ENCODE results near the gene GRIK3. TPM values are rescaled to one million over a fixed set of nuclear protein-coding genes. Genes with fewer than 3 reads are reported as not detected.

Gene GRIK3
- total and polyA plus RNA-seq, 4 donors: 0.03 to 0.08 (median 0.05) TPM; not detected in 1

DNA sequence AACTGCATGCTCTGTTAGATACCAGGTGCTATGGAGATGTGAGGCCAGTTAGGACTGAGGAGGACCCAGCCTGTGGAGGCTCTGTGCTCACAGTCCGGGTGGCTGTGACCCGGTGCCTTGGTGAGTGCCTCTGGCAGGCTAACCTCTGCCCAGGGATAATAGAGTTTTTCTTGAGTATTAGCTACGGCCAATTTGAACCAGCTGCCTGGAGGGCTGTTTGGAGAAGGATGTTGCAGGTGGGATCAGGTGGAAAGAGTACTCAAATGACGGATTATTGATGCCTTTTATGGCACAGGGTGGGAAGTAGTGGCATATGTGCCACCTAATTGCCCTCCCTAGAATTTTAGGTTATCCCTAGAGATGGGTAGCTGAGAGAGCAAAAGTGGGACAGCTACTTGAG, 182.7 kb downstream of the GRIK3 start (continued):
- no peak for TF ChIP-seq GABPA (IDR thresholded peaks at IDR 0.05 in 1 of 2, conservative IDR thresholded peaks at IDR 0.05 in 1 of 2)
- no peak for TF ChIP-seq YY1 (IDR thresholded peaks at IDR 0.05)
- TF ChIP-seq NR2F2 (IDR thresholded peaks at IDR 0.05): no peak
- no peak for TF ChIP-seq RXRA (IDR thresholded peaks at IDR 0.05)
- TF ChIP-seq EGR1 (IDR thresholded peaks at IDR 0.05; ENCODE audit: low read depth in 2 of 2): no peak

DNA sequence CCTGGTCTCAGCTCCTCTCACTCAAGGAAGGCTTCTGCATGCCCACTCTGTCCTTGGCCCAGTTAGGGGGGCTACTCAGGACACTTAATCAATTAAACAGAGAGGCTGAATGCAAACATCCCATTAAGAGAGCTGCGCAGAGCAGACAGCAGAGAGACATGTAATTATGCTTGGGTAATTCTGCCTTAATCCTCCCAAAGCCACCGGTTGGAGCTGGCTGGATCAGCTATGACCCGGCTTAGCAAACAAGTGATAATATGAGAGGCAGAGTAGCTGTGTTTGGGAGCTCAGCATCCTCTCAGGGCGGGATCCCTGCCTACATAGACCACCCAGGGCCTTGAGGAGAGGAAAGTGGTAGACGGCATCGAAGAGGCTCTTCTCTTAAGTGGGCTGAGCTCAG, 183.2 kb downstream of the GRIK3 start:
- no peak overlapping the region for H3K4me3 ChIP-seq (ENCODE audit: low read depth in 1 of 3, low read length in 3 of 3)
- no peak overlapping the region for H3K9ac ChIP-seq (ENCODE audit: low read depth in 1 of 2, low read length in 2 of 2)
- no peaks in the 10 kb centered on the region for H3K9me3 ChIP-seq (ENCODE audit: control insufficient read depth in 4 of 4, low read length in 3 of 4)
- H3K4me1 ChIP-seq (ENCODE audit: control insufficient read depth in 4 of 4, insufficient read depth in 4 of 4, low read length in 3 of 4): no peaks in the 10 kb centered on the region
- H3K27ac ChIP-seq (ENCODE audit: low read depth in 1 of 2, low read length in 2 of 2): no peak overlapping the region
- no peaks in the 10 kb centered on the region for H3K36me3 ChIP-seq (ENCODE audit: control insufficient read depth in 4 of 4, insufficient read depth in 3 of 4, low read depth in 1 of 4, low read length in 3 of 4)
- peaks cover 0 to 25% (median 2%) of the 10 kb centered on the region in 4 donors for H3K27me3 ChIP-seq (ENCODE audit: control insufficient read depth in 4 of 4, insufficient read depth in 4 of 4, low read length in 3 of 4)
- TF ChIP-seq, protein P1, sequence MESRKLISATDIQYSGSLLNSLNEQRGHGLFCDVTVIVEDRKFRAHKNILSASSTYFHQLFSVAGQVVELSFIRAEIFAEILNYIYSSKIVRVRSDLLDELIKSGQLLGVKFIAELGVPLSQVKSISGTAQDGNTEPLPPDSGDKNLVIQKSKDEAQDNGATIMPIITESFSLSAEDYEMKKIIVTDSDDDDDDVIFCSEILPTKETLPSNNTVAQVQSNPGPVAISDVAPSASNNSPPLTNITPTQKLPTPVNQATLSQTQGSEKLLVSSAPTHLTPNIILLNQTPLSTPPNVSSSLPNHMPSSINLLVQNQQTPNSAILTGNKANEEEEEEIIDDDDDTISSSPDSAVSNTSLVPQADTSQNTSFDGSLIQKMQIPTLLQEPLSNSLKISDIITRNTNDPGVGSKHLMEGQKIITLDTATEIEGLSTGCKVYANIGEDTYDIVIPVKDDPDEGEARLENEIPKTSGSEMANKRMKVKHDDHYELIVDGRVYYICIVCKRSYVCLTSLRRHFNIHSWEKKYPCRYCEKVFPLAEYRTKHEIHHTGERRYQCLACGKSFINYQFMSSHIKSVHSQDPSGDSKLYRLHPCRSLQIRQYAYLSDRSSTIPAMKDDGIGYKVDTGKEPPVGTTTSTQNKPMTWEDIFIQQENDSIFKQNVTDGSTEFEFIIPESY (IDR thresholded peaks at IDR 0.05): no peak
- TF ChIP-seq EGR1 (IDR thresholded peaks at IDR 0.05; ENCODE audit: low read depth in 2 of 2) (no peak), RXRA (IDR thresholded peaks at IDR 0.05) (no peak), GABPA (IDR thresholded peaks at IDR 0.05 in 1 of 2, conservative IDR thresholded peaks at IDR 0.05 in 1 of 2) (no peak), TAF1 (conservative IDR thresholded peaks at IDR 0.05) (no peak), HNF4G (IDR thresholded peaks at IDR 0.05) (no peak), HNF4A (conservative IDR thresholded peaks at IDR 0.05) (no peak), FOXA1 (IDR thresholded peaks at IDR 0.05) (no peak), SP1 (IDR thresholded peaks at IDR 0.05) (no peak), RAD21 (IDR thresholded peaks at IDR 0.05) (no peak), YY1 (IDR thresholded peaks at IDR 0.05) (no peak), JUND (IDR thresholded peaks at IDR 0.05) (no peak), NR2F2 (IDR thresholded peaks at IDR 0.05) (no peak), FOXA2 (IDR thresholded peaks at IDR 0.05) (no peak)
- TF ChIP-seq, protein P2, sequence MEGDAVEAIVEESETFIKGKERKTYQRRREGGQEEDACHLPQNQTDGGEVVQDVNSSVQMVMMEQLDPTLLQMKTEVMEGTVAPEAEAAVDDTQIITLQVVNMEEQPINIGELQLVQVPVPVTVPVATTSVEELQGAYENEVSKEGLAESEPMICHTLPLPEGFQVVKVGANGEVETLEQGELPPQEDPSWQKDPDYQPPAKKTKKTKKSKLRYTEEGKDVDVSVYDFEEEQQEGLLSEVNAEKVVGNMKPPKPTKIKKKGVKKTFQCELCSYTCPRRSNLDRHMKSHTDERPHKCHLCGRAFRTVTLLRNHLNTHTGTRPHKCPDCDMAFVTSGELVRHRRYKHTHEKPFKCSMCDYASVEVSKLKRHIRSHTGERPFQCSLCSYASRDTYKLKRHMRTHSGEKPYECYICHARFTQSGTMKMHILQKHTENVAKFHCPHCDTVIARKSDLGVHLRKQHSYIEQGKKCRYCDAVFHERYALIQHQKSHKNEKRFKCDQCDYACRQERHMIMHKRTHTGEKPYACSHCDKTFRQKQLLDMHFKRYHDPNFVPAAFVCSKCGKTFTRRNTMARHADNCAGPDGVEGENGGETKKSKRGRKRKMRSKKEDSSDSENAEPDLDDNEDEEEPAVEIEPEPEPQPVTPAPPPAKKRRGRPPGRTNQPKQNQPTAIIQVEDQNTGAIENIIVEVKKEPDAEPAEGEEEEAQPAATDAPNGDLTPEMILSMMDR (IDR thresholded peaks at IDR 0.05; ENCODE audit: low read depth, low read length, missing input control): no peak
- TF ChIP-seq, protein P3, sequence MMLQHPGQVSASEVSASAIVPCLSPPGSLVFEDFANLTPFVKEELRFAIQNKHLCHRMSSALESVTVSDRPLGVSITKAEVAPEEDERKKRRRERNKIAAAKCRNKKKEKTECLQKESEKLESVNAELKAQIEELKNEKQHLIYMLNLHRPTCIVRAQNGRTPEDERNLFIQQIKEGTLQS (IDR thresholded peaks at IDR 0.05): no peak
- TF ChIP-seq, protein P4, sequence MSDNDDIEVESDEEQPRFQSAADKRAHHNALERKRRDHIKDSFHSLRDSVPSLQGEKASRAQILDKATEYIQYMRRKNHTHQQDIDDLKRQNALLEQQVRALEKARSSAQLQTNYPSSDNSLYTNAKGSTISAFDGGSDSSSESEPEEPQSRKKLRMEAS (IDR thresholded peaks at IDR 0.05): no peak
- TF ChIP-seq, protein P5, sequence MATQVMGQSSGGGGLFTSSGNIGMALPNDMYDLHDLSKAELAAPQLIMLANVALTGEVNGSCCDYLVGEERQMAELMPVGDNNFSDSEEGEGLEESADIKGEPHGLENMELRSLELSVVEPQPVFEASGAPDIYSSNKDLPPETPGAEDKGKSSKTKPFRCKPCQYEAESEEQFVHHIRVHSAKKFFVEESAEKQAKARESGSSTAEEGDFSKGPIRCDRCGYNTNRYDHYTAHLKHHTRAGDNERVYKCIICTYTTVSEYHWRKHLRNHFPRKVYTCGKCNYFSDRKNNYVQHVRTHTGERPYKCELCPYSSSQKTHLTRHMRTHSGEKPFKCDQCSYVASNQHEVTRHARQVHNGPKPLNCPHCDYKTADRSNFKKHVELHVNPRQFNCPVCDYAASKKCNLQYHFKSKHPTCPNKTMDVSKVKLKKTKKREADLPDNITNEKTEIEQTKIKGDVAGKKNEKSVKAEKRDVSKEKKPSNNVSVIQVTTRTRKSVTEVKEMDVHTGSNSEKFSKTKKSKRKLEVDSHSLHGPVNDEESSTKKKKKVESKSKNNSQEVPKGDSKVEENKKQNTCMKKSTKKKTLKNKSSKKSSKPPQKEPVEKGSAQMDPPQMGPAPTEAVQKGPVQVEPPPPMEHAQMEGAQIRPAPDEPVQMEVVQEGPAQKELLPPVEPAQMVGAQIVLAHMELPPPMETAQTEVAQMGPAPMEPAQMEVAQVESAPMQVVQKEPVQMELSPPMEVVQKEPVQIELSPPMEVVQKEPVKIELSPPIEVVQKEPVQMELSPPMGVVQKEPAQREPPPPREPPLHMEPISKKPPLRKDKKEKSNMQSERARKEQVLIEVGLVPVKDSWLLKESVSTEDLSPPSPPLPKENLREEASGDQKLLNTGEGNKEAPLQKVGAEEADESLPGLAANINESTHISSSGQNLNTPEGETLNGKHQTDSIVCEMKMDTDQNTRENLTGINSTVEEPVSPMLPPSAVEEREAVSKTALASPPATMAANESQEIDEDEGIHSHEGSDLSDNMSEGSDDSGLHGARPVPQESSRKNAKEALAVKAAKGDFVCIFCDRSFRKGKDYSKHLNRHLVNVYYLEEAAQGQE (IDR thresholded peaks at IDR 0.05): no peak
- WGBS: 51% methylated on average over 6 of the region's 6 CpGs
- DNase-seq (ENCODE audit: low spot score): no peak

Data from liver (tissue), 9 donors.